Measurements from ENCODE around the gene C9orf85.

DNA sequence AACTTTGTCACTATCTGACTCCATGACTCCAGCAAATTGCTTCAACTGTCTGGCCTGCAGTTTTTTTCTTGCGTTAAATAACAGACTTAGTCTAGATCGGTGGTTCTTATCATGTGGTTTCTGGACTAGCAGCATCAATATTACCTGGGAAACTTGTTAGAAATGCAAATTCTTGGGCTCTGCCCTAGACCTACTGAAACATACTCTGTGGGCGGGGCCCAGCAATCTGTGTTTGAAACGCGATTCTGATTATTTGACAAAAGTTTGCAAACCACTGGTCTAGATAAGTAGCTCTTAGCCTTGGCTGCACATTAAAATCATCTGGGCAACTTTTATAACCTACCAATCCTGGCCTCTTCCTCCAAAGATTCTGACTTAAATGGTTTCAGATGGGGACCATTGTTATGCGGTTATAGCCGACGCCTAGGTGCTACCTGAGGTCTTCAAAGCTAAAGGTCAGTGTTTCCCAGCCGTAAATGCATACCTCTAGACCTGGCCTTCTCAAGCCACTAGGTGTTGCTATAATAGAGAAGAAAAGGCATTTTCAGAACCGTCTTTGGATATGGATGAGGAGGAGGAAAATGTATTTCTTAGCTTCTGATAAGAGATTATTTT, 74.0 kb downstream of the C9orf85 start:
- TF ChIP-seq EZH2 (IDR thresholded peaks at IDR 0.05) = no peak
- TF ChIP-seq EZH2phosphoT487 (IDR thresholded peaks at IDR 0.05) = no peak
